GM23338 (cell line): ENCODE data around the gene JAKMIP1. TPM values are rescaled to one million over a fixed set of nuclear protein-coding genes. Genes with fewer than 3 reads are reported as not detected.

Experiments
- ATAC-seq: fragments of 200-7000 bp; cut with Tn5 transposase; 3 replicates; pipeline ENCODE4 v1.9.1; 2020
- DNase-seq: peaks from one replicate; pipeline ENCODE4 v3.0.0-alpha.2; 2015; ENCODE audit warnings: low spot score
- H2AFZ ChIP-seq: fragments of 200-600 bp; sonication (generic); 2 replicates; pipeline ENCODE4 v1.8.0; 2016; ENCODE audit warnings: antibody characterized with exemption, mild to moderate bottlenecking, moderate library complexity
- H3F3A ChIP-seq: fragments of 200-600 bp; sonication (generic); replicated peaks from 2 replicates; pipeline ENCODE4 v1.8.0; 2017; ENCODE audit warnings: antibody characterized with exemption, mixed run types, low read depth
- H3K27ac ChIP-seq: fragments of 200-600 bp; sonication (generic); 2 replicates; pipeline ENCODE4 v1.6.1; 2016; ENCODE audit warnings: low read depth
- H3K27me3 ChIP-seq: fragments of 200-600 bp; sonication (generic); 2 replicates; pipeline ENCODE4 v1.8.0; 2016; ENCODE audit warnings: mild to moderate bottlenecking, mixed run types, moderate library complexity; ENCODE audit not compliant: insufficient read depth
- H3K36me3 ChIP-seq: fragments of 200-600 bp; sonication (generic); 2 replicates; pipeline ENCODE4 v1.8.0; 2016; ENCODE audit warnings: mild to moderate bottlenecking; ENCODE audit not compliant: insufficient read depth
- H3K4me1 ChIP-seq: fragments of 200-600 bp; sonication (generic); 2 replicates; pipeline ENCODE4 v1.8.0; 2016; ENCODE audit warnings: mild to moderate bottlenecking, moderate library complexity; ENCODE audit not compliant: insufficient read depth
- H3K4me2 ChIP-seq: fragments of 200-600 bp; sonication (generic); 2 replicates; pipeline ENCODE4 v1.7.1; 2017; ENCODE audit warnings: mixed run types
- H3K4me3 ChIP-seq: fragments of 200-600 bp; sonication (generic); 2 replicates; pipeline ENCODE4 v1.6.1; 2016; ENCODE audit warnings: mixed run types
- H3K79me2 ChIP-seq: fragments of 200-600 bp; sonication (generic); replicated peaks from 2 replicates; pipeline ENCODE4 v1.8.0; 2017; ENCODE audit warnings: mild to moderate bottlenecking; ENCODE audit not compliant: insufficient read depth
- H3K9me2 ChIP-seq: fragments of 200-600 bp; sonication (generic); 2 replicates; pipeline ENCODE4 v1.8.0; 2017; ENCODE audit not compliant: insufficient read depth
- H4K20me1 ChIP-seq: fragments of 200-600 bp; sonication (generic); replicated peaks from 2 replicates; pipeline ENCODE4 v1.8.0; 2017; ENCODE audit warnings: mild to moderate bottlenecking; ENCODE audit not compliant: insufficient read depth
- H3K27ac Mint-ChIP-seq: 2 replicates; pipeline ENCODE4 v1.8.0; 2020; ENCODE audit warnings: inconsistent platforms, mild to moderate bottlenecking, moderate library complexity, mixed read lengths
- H3K27me3 Mint-ChIP-seq: 3 replicates; pipeline ENCODE4 v1.8.0; 2022; ENCODE audit warnings: low read depth, mild to moderate bottlenecking, moderate library complexity, mixed read lengths, inconsistent platforms; ENCODE audit not compliant: insufficient read depth, poor library complexity
- H3K36me3 Mint-ChIP-seq: 3 replicates; pipeline ENCODE4 v1.8.0; 2021; ENCODE audit warnings: low read depth, mild to moderate bottlenecking, inconsistent platforms, moderate library complexity, mixed read lengths
- H3K4me1 Mint-ChIP-seq: 3 replicates; pipeline ENCODE4 v1.8.0; 2020; ENCODE audit warnings: mild to moderate bottlenecking, inconsistent platforms, mixed read lengths
- H3K4me3 Mint-ChIP-seq: 3 replicates; pipeline ENCODE4 v1.8.0; 2021; ENCODE audit warnings: moderate library complexity, mild to moderate bottlenecking, inconsistent platforms, mixed read lengths
- H3K9me3 Mint-ChIP-seq: 3 replicates; pipeline ENCODE4 v1.8.0; 2020; ENCODE audit warnings: moderate library complexity, mild to moderate bottlenecking, inconsistent platforms, mixed read lengths
- CTCF ChIP-seq, 2 experiments: fragments of 200-600 bp in 1 of 2; sonication (generic) in 1 of 2; conservative IDR thresholded peaks; 2 replicates each; pipeline versions ENCODE4 v1.5.1 to v1.6.1; 2016 to 2017; ENCODE audit warnings: antibody characterized with exemption in 2 of 2, low read depth in 2 of 2, mild to moderate bottlenecking in 2 of 2, moderate library complexity in 1 of 2
- ETS1 ChIP-seq: IDR thresholded peaks from 2 replicates; pipeline ENCODE4 v1.6.1; 2016; ENCODE audit warnings: antibody characterized with exemption
- EZH2 ChIP-seq: fragments of 200-600 bp; sonication (generic); IDR thresholded peaks from one replicate; pipeline ENCODE4 v1.8.0; 2017; ENCODE audit warnings: antibody characterized with exemption, mild to moderate bottlenecking, low read depth; ENCODE audit not compliant: unreplicated experiment
- JUNB ChIP-seq: IDR thresholded peaks from one replicate; pipeline ENCODE4 v1.6.1; 2016; ENCODE audit warnings: antibody characterized with exemption; ENCODE audit not compliant: unreplicated experiment
- NANOG ChIP-seq: IDR thresholded peaks from 2 replicates; pipeline ENCODE4 v1.6.1; 2016; ENCODE audit warnings: antibody characterized with exemption, borderline replicate concordance
- POLR2AphosphoS5 ChIP-seq: IDR thresholded peaks from 2 replicates; pipeline ENCODE4 v1.6.1; 2016; ENCODE audit warnings: antibody characterized with exemption, low read depth
- REST ChIP-seq: IDR thresholded peaks from one replicate; pipeline ENCODE4 v1.6.1; 2018; ENCODE audit warnings: antibody characterized with exemption; ENCODE audit not compliant: unreplicated experiment
- STAT1 ChIP-seq: IDR thresholded peaks from one replicate; pipeline ENCODE4 v1.6.1; 2016; ENCODE audit warnings: antibody characterized with exemption; ENCODE audit not compliant: unreplicated experiment
- ZNF114 ChIP-seq: fragments of 250-450 bp; sonication (Bioruptor Pico); IDR thresholded peaks from 2 replicates; pipeline ENCODE4 v1.5.0; 2020; ENCODE audit warnings: mild to moderate bottlenecking, moderate library complexity
- ZNF331 ChIP-seq: fragments of 250-450 bp; sonication (Bioruptor Pico); IDR thresholded peaks from 2 replicates; pipeline ENCODE4 v1.5.0; 2020; ENCODE audit warnings: low read depth, mild to moderate bottlenecking, moderate library complexity
- ZNF462 ChIP-seq: fragments of 250-450 bp; sonication (Bioruptor Pico); IDR thresholded peaks from 2 replicates; pipeline ENCODE4 v1.5.0; 2020; ENCODE audit warnings: mild to moderate bottlenecking, moderate library complexity
- polyA plus RNA-seq: library from polyadenylated mRNA; unstranded; fragments of >200 nt; fragmentation: Nextera tagmentation; extraction: Ambion mirVana; gene quantifications from 2 replicates; pipeline ENCODE4 v1.2.1, GENCODE V29; 2016
- total RNA-seq: library from RNA; depleted of rRNA; stranded (reverse); fragments of >200 nt; shearing (Covaris generic); gene quantifications from 2 replicates; pipeline ENCODE4 v1.2.3, GENCODE V29; 2014

Gene JAKMIP1
- total and polyA plus RNA-seq, 2 experiments from 2014 or later: 4.6 to 5.1 TPM

- H3K4me1 Mint-ChIP-seq: peaks cover 38% of the 10 kb centered on the region
- no peaks in the 10 kb centered on the region for H3K36me3 Mint-ChIP-seq
- H3K27ac Mint-ChIP-seq: no peak overlapping the region
- Histone ChIP-seq H3K27ac (no peak overlapping the region), H3K4me3 (no peak overlapping the region), H3K9me2 (no peaks in the 10 kb centered on the region), H3K27me3 (no peaks in the 10 kb centered on the region), H3K4me2 (no peak overlapping the region), H3K4me1 (peaks cover 16% of the 10 kb centered on the region), H3F3A (no peaks in the 10 kb centered on the region), H4K20me1 (no peaks in the 10 kb centered on the region), H3K36me3 (no peaks in the 10 kb centered on the region; the same call in 1 of the 2 replicates), H2AFZ (no peak overlapping the region), H3K79me2 (no peaks in the 10 kb centered on the region)
- no peak for ATAC-seq
- H3K4me3 Mint-ChIP-seq: no peak overlapping the region
- no peaks in the 10 kb centered on the region for H3K9me3 Mint-ChIP-seq
- peaks cover 4% of the 10 kb centered on the region for H3K27me3 Mint-ChIP-seq
- DNase-seq: no peak
- TF ChIP-seq CTCF (conservative IDR thresholded peaks at IDR 0.05; ENCODE audit: low read depth in 2 of 2) (no peak), NANOG (no peak), ZNF114 (CRISPR knock-in tag) (no peak), STAT1 (no peak), ZNF331 (CRISPR knock-in tag) (no peak), ZNF462 (CRISPR knock-in tag) (no peak), ETS1 (no peak), EZH2 (no peak), JUNB (no peak), POLR2AphosphoS5 (no peak), REST (no peak)
Measured at GRCh38 chr4:6090931-6091330, 109.4 kb downstream of the JAKMIP1 start.
